ENCODE results near the gene DEK.
A peak's percentile ranks its signal among the peaks of the same experiment; 100 is the strongest.
"Not testable (repeated sequence)": the region's sequence is repeated elsewhere in the genome, so short reads cannot be mapped to it uniquely, and the experiment has no call there.

The DEK gene

GRCh38 chr6:18264219-18264922 is at the start of gene DEK:
TSS of gene DEK (minus strand) at chr6:18264530. CDS start at chr6:18263987, 543 bp downstream.
- DNase-seq = peak; percentile 49 to 98 (median 92)

GRCh38 chr6:18312368-18312767 is 48.0 kb upstream of the DEK start:
- no peak for DNase-seq

GRCh38 chr6:18310010-18310409 is 45.7 kb upstream of the DEK start:
- not testable (repeated sequence) for DNase-seq

- no peak for DNase-seq
These were observed 44.7 kb upstream of the DEK start for GRCh38 chr6:18309046-18309445.

GRCh38 chr6:18308070-18308735 is 43.9 kb upstream of the DEK start:
- DNase-seq = no peak

- no peak for DNase-seq
These were observed 42.6 kb upstream of the DEK start for GRCh38 chr6:18306977-18307376.

- DNase-seq = no peak
These were observed 38.5 kb upstream of the DEK start for GRCh38 chr6:18302561-18303439.

- no peak for DNase-seq
These were observed 29.0 kb upstream of the DEK start for GRCh38 chr6:18293076-18293904.

GRCh38 chr6:18289283-18289682 is 25.0 kb upstream of the DEK start:
- no peak for DNase-seq

- no peak for DNase-seq
These were observed 19.9 kb upstream of the DEK start for GRCh38 chr6:18284261-18284660.

- no peak for DNase-seq
These were observed 17.2 kb upstream of the DEK start for GRCh38 chr6:18281564-18281963.

- no peak for DNase-seq
These were observed 15.8 kb upstream of the DEK start for GRCh38 chr6:18280084-18280483.

- DNase-seq = no peak
These were observed 15.1 kb upstream of the DEK start for GRCh38 chr6:18279422-18279821.

- DNase-seq = no peak
These were observed 13.1 kb upstream of the DEK start for GRCh38 chr6:18277237-18278006.

GRCh38 chr6:18276610-18277236 is 12.4 kb upstream of the DEK start:
- no peak for DNase-seq

GRCh38 chr6:18270216-18270615 is 5.9 kb upstream of the DEK start:
- DNase-seq = no peak

GRCh38 chr6:18269717-18270116 is 5.4 kb upstream of the DEK start:
- DNase-seq = no peak

GRCh38 chr6:18269253-18269652 is 4.9 kb upstream of the DEK start:
- no peak for DNase-seq

GRCh38 chr6:18268066-18268465 is 3.7 kb upstream of the DEK start:
- DNase-seq = no peak

- no peak for DNase-seq
These were observed 2.2 kb upstream of the DEK start for GRCh38 chr6:18266523-18266912.
